Fibroblast of villous mesenchyme (primary cell): Measurements from ENCODE around the gene UNK. TPM values are rescaled to one million over a fixed set of nuclear protein-coding genes. Genes with fewer than 3 reads are reported as not detected.
"Not testable (repeated sequence)": the region's sequence is repeated elsewhere in the genome, so short reads cannot be mapped to it uniquely, and the experiment has no call there.

ENCODE experiments used
- DNase-seq: peaks from one replicate; pipeline ENCODE4 v3.0.0-alpha.2; 2010; ENCODE audit warnings: low read depth
- H3K4me3 ChIP-seq: 2 replicates; pipeline ENCODE4 v1.5.1; 2011; ENCODE audit warnings: low read depth, mild to moderate bottlenecking, low read length
- total RNA-seq: library from RNA; depleted of rRNA; stranded (reverse); fragments of >200 nt; gene quantifications from 2 replicates; pipeline ENCODE4 v1.2.3, GENCODE V29; 2012
- TF ChIP-seq, protein P1 (sequence below): IDR thresholded peaks from 2 replicates; pipeline ENCODE4 v1.5.1; 2012; ENCODE audit warnings: low read depth, mild to moderate bottlenecking, low read length; ENCODE audit not compliant: insufficient read depth

Gene UNK
- total RNA-seq, 1 donor: 19.9 TPM

DNA sequence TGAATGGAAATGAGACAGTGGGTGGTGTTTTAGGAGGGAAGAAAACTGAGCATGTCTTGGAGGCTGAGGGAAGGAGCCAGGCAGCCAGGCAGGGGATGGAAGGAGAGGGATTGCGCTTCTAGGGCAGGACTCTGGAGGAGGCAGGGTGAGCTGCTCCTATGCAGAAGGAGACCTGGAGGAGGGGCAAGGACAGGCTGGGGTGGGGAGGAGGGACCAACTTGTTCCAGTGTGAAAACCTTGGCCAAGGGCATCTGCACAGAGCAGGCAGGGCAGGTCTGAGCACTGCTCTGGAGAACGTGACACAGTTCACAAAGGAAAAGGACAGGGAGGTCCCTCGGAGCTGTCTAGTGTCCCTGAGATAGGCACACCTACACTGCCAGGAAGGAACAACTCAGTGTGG, 25.1 kb upstream of the UNK start:
- TF ChIP-seq, protein P1, sequence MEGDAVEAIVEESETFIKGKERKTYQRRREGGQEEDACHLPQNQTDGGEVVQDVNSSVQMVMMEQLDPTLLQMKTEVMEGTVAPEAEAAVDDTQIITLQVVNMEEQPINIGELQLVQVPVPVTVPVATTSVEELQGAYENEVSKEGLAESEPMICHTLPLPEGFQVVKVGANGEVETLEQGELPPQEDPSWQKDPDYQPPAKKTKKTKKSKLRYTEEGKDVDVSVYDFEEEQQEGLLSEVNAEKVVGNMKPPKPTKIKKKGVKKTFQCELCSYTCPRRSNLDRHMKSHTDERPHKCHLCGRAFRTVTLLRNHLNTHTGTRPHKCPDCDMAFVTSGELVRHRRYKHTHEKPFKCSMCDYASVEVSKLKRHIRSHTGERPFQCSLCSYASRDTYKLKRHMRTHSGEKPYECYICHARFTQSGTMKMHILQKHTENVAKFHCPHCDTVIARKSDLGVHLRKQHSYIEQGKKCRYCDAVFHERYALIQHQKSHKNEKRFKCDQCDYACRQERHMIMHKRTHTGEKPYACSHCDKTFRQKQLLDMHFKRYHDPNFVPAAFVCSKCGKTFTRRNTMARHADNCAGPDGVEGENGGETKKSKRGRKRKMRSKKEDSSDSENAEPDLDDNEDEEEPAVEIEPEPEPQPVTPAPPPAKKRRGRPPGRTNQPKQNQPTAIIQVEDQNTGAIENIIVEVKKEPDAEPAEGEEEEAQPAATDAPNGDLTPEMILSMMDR: no peak
- DNase-seq: no peak
- no peak overlapping the region for H3K4me3 ChIP-seq

DNA sequence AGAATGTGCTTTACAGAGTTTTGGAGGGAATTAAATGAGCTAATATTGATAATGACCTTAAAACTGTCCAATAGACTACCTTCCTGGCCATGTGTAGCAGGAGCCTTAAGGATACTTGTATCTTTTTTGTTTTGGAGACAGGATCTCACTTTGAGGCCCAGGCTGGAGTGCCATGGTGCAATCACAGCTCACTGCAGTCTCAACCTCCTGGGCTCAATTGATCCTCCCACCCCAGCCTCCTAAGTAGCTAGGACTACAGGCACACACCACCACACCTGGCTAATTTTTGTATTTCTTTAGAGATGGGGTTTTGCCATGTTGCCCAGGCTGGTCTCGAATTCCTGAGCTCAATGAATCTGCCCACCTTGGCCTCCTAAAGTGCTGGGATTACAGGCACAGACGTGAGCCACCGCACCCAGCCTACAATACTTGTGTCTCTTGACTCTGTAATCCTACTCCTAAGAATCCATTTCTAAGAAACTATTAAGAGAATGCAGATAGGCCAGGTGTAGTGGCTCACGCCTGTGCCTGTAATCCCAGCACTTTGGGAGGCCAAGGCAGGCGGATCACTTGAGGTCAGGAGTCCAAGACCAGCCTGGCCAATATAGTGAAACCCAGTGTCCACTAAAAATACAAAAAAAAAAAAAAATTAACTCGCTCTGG, 24.5 kb upstream of the UNK start:
- DNase-seq, H3K4me3 ChIP-seq: not testable (repeated sequence)

DNA sequence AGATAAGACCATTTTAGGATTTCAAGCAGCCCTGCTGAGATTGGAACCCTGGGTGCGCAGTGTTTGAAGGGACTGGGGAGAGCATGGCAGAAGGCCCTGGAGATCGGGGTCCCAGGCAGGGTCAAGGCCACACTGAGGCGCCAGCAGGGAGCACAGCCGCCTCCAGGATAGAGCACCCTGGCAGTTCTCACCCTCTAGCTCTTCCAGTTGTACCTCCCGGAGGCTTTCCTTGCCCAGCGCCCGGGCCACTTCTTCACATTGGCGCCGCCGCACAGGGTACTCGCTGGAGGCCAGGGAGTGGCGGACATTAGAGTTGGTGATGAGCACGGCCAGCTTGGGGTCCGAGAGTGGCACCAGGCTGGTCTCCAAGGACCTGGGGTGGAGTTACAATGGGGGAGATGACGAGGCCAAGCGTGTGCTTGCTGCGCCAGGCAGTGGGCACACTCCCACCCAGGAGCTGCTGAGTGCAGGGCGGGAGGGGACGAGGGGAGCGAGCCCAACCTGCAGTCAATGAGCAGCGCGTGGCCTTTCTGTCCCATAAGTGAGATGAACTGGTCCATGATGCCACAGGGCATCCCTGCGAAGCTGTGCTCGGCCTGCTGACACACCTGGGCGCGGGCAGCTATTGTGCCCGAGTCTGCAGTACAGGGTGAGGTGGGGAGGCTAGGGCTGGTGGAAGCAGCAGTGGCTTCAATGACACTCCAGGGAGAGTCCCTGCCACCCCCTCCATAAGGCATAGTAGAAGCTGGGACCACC, 21.9 kb upstream of the UNK start:
- TF ChIP-seq, protein P1: no peak
- no peak overlapping the region for H3K4me3 ChIP-seq
- no peak for DNase-seq

DNA sequence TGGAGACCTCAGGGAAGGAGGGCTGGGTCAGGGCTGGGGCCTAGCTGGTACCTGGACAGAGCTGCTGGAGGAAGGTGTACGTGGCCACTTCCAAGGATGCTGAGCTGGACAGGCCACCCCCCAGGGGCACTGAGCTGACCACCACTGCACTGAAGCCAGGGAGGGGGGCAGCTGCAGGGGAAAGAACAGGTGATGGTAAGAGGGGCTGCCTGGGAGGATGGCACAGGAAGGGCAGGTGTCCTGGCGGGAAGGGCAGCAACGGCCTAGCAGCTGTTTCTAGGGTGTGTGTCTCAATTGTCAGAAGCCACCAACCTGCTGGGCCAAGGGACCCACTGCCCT, 21.4 kb upstream of the UNK start:
- TF ChIP-seq, protein P1: no peak
- no peak for DNase-seq
- no peak overlapping the region for H3K4me3 ChIP-seq

DNA sequence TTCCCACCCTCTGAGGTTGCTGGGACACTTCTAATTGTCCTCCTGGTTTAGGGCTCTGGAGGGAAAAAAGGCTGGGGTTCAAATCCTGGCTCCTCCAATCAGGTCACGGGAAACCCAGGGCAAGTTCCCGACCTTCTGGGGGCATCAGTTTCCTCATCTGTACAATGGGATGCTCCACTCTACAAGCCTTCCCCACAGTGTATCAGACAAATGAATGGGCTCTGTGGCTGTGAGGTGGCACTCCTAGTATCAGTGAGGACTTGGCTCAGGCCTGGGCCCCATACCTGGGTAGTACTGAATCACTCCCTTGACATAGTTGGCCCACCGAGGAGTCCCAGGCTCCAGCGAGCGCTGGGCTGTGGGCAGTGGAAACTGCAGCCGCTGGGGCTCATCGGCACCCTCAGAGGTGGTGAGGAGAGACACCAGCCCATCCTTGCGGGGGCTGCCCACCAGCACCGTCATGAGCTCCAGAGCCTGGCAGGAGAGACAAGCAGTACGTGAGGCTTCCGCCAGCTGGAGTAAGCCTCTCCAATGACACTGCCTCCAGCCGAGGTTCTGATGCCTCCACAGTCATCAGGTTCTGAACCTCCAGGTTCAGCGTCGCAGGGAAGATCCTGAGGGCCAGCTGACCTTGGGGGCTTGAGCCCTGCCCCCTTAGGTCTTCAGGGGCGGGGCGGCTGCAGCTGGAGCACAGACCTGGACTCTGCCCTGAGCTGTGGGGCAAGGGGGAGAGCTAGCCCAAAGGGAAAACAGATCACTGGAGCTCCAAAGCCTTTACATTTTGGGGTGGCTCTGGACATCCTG, 20.8 kb upstream of the UNK start:
- no peak for DNase-seq
- peak overlapping the region; percentile 71 for H3K4me3 ChIP-seq
- TF ChIP-seq, protein P1: no peak

GRCh38 chr17:75764417-75764710, 20.2 kb upstream of the UNK start:
- no peak for DNase-seq
- peak overlapping the region; percentile 71 for H3K4me3 ChIP-seq
- TF ChIP-seq, protein P1: no peak

DNA sequence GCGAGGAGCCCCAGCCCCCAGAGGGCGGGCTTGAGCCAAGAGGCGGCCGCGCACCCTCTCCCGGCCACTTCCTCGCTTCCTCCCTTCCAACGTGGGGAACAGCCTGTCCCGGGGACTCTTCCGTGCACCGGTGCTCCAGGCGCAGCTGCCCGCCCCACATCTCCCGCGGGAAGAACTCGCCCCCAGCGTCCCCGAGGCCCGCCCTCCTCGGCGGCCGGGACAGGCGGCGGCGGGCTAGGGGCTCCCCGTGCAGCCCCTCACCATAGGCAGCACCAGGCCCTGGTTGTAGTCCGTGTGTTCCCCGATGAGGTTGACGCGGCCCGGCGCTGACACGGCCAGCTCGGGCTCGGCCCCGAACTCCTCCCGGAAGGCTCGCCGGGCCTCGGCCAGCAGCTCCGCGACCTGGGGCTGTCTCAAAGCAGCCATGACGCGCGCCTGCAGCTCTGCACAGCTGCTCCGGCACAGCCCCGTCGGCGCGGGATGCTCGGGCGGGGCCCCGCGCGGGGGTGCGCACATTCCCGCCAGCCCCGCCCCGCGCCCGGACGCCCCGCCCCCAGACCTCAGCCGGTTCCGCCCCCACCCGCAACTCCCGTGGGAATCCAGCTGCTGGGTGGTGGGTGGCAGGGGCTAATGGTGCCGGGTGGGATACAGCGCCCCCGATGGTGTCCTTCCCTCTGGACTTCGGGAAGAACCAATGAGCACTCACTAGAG, 19.7 kb upstream of the UNK start, which contains the start of gene GALK1:
TSS of gene GALK1 (minus strand) at position 482 of the 711 bp plus-strand sequence. CDS start at position 426, 56 bp downstream.
- H3K4me3 ChIP-seq: peak within 1 kb of the TSS; percentile 71
- TF ChIP-seq, protein P1: peak; percentile 60
- peak; percentile 68 for DNase-seq
